ENCODE results near the gene SFMBT2. TPM values are rescaled to one million over a fixed set of nuclear protein-coding genes. Genes with fewer than 3 reads are reported as not detected.

Gene SFMBT2
- total RNA-seq, 6 experiments from 2014 or later = 1.4 to 3.4 (median 1.8) TPM

GRCh38 chr10:7327885-7328284 is 82.9 kb downstream of the SFMBT2 start:
- Histone ChIP-seq H3K4me3 (no peak overlapping the region), H3K36me3 (no peaks in the 10 kb centered on the region), H3K27ac (no peak overlapping the region), H3K4me1 (no peaks in the 10 kb centered on the region), H3K27me3 (no peaks in the 10 kb centered on the region), H3K9me3 (no peaks in the 10 kb centered on the region)
- WGBS (ENCODE audit: insufficient coverage, low coverage, low lambda C conversion rate, missing lambda C conversion rate) = 71% methylated on average over 3 of the region's 3 CpGs
- intact Hi-C loops (cut with DNase I) = no loop called here
- ATAC-seq (no peak), DNase-seq (no peak)
- TF ChIP-seq, protein P1, sequence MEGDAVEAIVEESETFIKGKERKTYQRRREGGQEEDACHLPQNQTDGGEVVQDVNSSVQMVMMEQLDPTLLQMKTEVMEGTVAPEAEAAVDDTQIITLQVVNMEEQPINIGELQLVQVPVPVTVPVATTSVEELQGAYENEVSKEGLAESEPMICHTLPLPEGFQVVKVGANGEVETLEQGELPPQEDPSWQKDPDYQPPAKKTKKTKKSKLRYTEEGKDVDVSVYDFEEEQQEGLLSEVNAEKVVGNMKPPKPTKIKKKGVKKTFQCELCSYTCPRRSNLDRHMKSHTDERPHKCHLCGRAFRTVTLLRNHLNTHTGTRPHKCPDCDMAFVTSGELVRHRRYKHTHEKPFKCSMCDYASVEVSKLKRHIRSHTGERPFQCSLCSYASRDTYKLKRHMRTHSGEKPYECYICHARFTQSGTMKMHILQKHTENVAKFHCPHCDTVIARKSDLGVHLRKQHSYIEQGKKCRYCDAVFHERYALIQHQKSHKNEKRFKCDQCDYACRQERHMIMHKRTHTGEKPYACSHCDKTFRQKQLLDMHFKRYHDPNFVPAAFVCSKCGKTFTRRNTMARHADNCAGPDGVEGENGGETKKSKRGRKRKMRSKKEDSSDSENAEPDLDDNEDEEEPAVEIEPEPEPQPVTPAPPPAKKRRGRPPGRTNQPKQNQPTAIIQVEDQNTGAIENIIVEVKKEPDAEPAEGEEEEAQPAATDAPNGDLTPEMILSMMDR (IDR thresholded peaks at IDR 0.05) = no peak
- no peak for TF ChIP-seq POLR2A (IDR thresholded peaks at IDR 0.05)

- WGBS (ENCODE audit: insufficient coverage, low coverage, low lambda C conversion rate, missing lambda C conversion rate) = 60% methylated on average over 1 of the region's 1 CpG
- DNase-seq (no peak), ATAC-seq (no peak)
- TF ChIP-seq, protein P1 (IDR thresholded peaks at IDR 0.05) = no peak
- TF ChIP-seq POLR2A (IDR thresholded peaks at IDR 0.05) = no peak
- Histone ChIP-seq H3K27ac (no peak overlapping the region), H3K4me1 (no peaks in the 10 kb centered on the region), H3K36me3 (no peaks in the 10 kb centered on the region), H3K4me3 (no peak overlapping the region), H3K9me3 (no peaks in the 10 kb centered on the region), H3K27me3 (no peaks in the 10 kb centered on the region)
- intact Hi-C loops (cut with DNase I) = no loop called here
Measured at GRCh38 chr10:7322623-7323022, 88.2 kb downstream of the SFMBT2 start.

DNA sequence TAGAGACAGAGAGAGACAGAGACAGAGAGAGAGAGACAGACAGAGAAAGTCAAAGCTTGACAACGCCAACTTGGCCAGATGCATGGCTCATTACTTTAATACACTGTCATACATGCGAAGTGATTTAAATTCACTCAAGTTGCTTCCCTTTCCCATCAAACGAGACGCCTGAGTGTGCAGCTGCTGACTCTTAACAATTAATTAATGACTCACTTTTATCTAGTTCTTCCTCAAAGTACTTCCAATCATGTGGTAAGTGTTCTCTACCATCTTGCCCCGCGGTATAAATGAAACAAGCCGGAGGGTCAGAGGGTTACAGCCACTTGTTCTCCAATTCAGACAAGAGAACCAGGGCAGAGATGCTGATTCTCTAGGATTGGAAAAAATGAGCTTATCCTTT is 90.8 kb downstream of the SFMBT2 start:
- Histone ChIP-seq H3K27me3 (no peaks in the 10 kb centered on the region), H3K4me3 (no peak overlapping the region), H3K27ac (no peak overlapping the region), H3K4me1 (no peaks in the 10 kb centered on the region), H3K9me3 (no peaks in the 10 kb centered on the region), H3K36me3 (no peaks in the 10 kb centered on the region)
- 52% methylated on average over 7 of the region's 7 CpGs for WGBS (ENCODE audit: insufficient coverage, low coverage, low lambda C conversion rate, missing lambda C conversion rate)
- no peak for DNase-seq
- intact Hi-C loops (cut with DNase I) = no loop called here
- TF ChIP-seq, protein P1 (IDR thresholded peaks at IDR 0.05) = no peak
- no peak for TF ChIP-seq POLR2A (IDR thresholded peaks at IDR 0.05)
- ATAC-seq = peak in 2 of 4 donors; percentile 22 to 32

GRCh38 chr10:7319632-7320031 is 91.2 kb downstream of the SFMBT2 start:
- no peak for TF ChIP-seq POLR2A (IDR thresholded peaks at IDR 0.05)
- TF ChIP-seq, protein P1 (IDR thresholded peaks at IDR 0.05) = no peak
- no peaks in the 10 kb centered on the region for H3K9me3 ChIP-seq
- no peaks in the 10 kb centered on the region for H3K36me3 ChIP-seq
- no peak for ATAC-seq
- H3K4me3 ChIP-seq = no peak overlapping the region
- H3K4me1 ChIP-seq = no peaks in the 10 kb centered on the region
- no peak overlapping the region for H3K27ac ChIP-seq
- no peak for DNase-seq
- H3K27me3 ChIP-seq = no peaks in the 10 kb centered on the region
- intact Hi-C loops (cut with DNase I) = no loop called here

DNA sequence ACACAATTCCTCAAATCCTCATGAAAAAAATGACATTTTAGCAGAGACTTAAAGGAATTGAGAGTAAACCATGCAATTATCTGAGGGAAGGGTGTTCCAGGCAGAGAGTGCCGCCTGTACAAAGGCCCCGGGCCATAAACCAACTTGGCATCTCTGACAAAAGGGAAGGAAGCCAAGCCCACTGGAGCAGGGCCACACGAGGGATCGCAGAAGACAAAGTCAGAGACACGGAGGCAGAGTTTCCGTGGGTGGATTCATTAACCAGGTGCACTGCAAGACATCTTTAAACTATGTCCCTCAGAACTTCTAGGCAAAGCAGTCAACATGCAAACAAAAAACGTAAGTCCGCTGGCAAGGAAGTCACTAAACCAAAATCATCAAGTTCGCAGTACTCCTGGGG is 92.0 kb downstream of the SFMBT2 start:
- TF ChIP-seq, protein P1 (IDR thresholded peaks at IDR 0.05) = no peak
- no peak for TF ChIP-seq POLR2A (IDR thresholded peaks at IDR 0.05)

More for the DNA sequence above, 92.0 kb downstream of the SFMBT2 start:
- Histone ChIP-seq H3K27ac (no peak overlapping the region), H3K4me1 (no peaks in the 10 kb centered on the region), H3K9me3 (no peaks in the 10 kb centered on the region), H3K27me3 (no peaks in the 10 kb centered on the region), H3K36me3 (no peaks in the 10 kb centered on the region), H3K4me3 (no peak overlapping the region)
- DNase-seq (no peak), ATAC-seq (peak in 1 of 4 donors; percentile 23)
- 31% methylated on average over 9 of the region's 9 CpGs for WGBS (ENCODE audit: insufficient coverage, low coverage, low lambda C conversion rate, missing lambda C conversion rate)
- intact Hi-C loops (cut with DNase I) = no loop called here

All from right lobe of liver (tissue), 6 donors.